Stimulated activated CD8-positive, alpha-beta memory T cell treated with anti-CD3 and anti-CD28 coated beads, Interleukin-2, amount 100 ng/mL, for 1 hour (primary cell): ENCODE data around the gene BARX1.
"Not testable (repeated sequence)": the region's sequence is repeated elsewhere in the genome, so short reads cannot be mapped to it uniquely, and the experiment has no call there.

Source experiments
- DNase-seq, 2 donors: peaks; one replicate each; pipeline ENCODE4 v3.0.0-alpha.2; 2020; ENCODE audit warnings: low read depth in 2 of 2

BARX1 gene

DNA sequence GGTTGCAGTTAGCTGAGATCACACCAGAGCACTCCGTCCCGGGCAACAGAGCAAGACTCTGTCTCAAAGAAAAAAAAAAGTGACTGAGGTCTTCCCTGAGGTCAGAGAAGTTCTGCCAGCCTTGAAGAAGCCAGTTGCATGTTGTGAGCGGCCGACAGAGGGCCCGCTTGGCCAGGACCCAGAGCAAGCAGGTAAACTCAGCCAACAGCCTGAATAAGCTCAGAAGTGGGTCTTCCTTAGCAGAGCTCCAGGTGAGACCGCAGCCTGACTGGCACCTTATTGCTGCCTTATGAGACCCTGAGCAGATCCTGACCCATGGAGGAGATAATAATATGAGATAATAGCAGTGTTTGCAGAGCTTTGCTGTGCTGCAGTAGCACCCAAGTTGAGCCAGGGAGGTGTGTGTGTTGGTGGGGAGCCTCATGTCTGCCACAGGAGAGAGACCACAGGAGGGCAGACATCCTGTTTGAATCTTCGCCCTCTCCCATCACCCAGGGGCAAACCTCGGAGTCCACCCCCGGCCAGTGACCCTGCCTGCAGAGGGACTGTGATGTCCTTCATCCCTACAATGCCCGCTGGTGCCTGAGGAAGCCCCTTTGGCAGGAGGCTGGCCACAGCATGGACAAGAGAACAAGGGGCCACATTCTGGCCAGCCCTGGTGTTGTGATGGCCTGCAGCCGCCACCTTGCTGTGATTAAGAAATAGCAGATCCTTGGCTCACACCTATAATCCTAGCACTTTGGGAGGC is 10.8 kb upstream of the BARX1 start:
- DNase-seq: no peak

DNA sequence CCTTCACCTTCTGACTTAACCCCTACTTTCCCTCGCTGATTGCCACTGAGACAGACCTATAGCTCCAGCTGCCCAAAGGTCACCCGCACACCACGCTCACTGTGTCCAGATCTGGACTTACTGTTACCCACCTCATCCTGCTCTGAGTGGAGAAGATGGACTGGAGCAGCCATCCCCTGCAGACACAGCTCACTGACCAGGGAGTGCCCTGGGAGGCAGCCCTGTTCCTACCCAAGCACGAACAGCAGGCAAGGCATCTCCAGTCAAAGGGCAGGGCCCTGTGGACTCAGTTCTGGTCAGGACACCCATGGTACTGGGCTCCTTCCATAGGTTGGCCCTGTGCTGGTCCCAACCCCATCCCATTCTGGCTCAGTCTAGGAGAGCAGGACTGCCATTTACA is 9.5 kb upstream of the BARX1 start:
- no peak for DNase-seq

DNA sequence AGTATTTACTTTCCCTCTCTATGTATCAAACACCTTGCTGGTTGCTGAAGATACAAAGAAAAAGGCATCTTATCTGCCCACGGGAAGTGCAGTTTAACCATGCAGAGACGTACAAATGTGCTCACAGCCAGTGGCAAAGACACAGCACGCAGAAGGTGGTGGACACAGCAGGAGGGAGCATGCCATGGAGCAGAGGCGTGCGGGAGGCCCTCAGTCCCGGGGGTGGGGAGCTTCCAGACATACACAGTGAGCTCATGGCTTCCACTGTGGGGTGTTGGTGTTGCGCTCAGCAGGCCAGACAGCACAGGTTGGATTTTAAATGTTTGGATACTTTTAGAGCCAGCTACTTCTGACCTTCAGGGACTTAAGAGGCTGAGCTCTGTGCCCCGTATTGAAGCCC is 8.8 kb upstream of the BARX1 start:
- DNase-seq: no peak

DNA sequence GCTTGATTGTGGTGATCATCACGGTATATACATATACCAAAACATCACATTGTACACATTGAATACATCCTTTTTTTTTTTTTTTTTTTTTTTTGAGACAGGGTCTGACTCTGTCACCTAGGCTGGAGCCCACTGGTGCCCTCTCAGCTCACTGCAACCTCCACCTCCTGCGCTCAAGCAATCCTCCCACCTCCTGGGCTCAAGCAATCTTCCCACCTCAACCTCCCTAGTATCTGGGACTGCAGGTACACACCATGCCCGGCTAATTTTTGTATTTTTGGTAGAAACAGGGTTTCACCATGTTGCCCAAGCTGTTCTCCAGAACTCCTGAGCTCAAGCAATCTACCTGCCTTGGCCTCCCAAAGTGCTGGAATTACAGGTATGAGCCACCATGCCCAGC is 8.3 kb upstream of the BARX1 start:
- DNase-seq: not testable (repeated sequence)

DNA sequence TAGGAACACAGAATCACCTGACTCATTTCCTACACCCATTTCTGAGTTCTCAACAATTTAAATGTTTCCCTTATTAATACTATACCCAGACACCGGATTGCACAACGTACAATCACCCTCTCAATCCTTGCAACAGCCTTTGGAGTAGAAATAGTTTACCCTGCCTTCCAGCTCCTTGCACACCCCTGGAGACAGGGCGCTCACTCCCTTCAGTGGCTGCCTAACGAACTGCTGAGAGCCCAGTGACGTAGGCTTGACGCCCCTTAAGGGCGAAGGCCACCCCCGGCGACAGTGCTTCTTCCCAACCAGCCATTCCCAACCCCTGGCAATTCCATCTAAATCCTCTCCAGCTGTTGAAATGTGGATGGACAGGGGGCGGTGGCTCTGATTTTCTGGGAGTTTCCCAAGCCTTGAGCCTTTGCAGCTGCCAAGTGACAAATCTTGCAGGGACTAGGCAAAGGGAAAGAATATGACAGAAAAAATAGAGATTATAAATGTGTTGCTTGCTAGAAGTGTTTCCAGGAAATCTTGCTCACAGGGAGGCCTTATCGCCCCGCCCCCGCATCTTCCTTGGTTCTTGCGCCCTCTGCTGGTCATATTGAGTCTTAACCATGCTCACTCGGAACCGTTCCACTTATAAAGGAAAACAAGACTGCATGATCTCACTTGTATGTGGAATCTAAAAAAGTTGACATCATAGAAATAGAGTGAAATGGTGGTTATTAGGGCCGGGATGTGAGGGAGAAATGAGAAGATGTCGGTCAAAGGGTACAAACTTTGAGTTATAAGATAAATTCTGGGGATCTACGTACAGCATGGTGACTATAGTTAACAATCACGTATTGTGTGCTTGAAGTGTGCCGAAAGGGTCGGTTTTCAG is 7.6 kb upstream of the BARX1 start:
- peak; percentile 56 to 70 for DNase-seq

DNA sequence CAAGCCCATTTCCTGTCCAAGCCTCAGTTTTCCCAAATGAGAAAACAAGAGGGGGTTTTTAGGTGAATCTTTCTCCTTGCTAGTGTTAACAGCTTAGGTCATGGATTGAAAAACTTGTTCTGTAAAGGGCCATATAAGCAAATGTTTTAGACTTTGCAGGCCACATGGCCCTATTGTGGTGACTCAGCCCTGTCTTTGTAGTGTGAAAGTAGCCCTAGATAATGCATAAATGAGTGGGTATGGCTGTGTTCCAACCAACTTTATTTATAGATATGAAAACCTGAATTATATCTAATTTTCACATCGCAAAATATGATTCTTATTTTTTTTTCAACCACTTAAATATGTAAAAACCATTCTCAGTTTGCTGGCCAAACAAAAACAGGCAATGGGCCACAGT is 6.9 kb upstream of the BARX1 start:
- DNase-seq: no peak

DNA sequence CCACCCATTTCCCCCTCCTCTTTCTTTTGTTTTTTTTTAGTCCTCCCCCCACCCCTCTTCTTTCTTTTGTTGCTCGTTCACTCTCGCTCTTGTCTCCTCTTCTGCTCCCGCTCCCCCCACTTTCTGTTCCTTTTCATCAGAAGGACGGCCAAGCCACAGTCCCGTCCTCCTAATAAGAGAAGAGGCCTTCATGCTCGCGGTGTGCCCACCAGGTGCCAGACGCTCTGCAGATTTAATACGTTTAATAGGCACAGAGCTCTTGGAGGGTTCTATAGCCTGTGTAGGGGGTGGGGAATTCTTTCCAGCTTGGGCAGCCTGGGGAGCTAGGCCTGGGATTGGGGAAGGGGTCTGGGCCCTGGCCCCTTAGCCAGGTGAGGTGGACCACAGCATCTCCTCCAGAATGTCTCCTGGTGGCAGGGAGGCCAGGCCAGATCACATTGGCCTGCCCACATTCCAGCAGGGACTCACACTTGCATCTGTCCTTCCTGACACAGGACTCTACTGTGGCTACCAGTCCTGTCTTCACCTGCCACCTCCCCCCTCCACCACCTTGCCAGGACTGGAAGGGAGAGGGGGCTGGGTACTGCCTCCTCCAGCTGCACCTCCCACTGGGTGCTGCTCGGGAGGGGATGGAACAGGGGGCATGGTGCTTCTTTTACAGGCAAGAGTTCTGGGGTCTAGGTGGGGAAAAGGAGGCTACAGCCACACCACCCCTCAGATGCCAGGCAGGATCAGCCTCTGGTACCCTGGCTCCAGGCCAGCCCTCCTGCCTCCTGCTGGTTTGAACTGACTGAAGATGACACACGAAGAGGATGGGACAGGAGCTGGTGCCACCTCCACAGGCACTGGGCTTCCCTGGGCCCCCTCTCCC is 6.1 kb upstream of the BARX1 start:
- no peak for DNase-seq

DNA sequence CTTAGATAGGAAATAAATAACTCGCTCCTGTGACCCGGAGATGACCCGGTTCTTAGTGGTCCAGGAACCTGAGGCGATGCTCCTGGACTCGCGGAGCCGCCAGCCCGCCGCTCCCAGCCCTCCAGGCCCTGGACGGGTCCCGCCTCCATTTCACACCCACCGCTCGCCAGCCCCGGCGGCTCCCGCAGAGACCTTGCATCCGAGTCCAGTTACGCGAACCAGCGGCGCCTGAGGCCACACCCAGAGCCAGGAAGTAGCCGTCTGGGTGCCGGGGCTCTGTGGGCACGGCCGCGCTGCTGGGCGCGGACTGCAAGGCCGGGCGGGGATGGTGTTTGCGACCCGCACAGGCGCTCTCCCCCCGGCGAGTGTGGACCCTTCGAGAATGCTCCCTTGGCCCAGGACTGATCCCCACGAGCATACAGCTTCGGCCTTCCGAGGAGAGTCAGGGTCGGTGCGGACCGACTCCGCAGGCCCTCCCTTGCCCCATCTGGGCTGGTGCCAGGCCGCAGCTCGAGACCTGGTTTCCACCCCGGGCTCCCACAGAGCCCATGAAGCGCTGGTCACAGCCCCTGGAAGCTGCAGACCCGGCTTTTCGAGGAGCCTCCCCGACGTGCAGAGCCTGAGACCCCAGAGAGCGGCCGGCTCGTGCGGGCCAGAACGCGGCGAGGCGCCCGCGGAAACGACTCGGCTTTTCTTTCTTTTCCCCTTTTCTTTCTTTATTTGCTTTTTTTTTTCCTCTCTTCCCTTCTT is 5.2 kb upstream of the BARX1 start:
- DNase-seq: no peak

DNA sequence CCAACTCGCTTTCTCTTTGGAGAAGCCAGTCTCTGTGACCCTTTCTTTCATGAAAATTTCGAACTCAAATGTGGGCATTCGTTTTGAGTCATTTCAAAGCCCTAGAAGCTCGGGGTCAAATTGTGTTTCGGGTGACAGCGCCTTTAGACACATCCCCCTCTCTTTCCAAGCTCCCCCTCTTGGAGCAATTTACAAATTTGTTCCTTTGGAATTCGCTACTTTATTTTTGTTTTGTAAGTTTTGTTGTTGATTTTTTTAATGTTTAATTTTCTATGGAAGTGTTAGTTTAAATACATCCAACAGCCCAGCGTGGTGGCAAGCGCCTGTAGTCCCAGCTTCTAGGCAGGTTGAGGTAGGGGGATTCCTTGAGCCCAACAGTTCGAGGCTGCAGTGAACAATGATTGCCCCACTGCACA is 4.6 kb upstream of the BARX1 start:
- DNase-seq: no peak

DNA sequence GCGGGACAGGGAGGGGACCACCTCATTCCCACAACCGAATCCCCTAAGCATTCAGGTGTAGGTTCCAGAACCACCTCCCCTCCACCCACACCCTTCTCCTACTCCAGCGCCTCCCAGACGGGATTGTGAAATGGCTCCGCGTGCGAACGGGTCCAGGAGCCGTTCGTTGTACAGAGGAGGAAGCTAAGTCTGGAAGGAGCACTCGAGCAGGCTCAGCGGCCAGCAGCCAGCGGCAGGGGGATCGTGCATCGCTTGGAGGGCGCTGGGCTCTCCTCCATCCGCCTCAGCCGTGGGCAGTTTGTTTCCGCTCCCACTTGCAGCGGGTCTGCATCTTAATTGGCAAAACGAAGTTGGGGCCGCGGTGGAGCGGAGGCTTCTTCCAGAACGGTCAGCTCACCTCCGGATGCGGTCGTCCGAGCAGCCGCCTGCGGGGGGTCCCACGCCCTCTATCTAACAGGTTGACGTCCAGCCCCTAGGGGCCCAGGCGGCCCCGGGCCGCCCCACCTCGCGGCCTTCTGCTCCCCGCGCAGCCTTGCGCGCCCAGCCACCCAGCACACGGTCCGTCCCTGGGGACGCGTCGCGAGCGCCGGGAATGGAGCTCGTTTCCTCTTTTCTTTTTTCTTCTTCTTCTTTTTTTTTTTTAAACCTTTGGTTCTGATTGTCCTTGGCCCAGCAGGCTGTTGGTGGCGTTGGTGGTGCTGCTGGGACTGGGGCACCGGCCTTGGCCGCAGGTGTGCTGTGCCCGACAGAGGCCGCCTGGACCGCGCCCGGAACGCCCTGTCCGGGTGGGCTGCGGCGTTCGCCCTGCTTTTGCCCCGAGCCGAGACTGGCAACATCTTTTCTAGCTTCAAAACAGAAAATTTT is 3.9 kb upstream of the BARX1 start:
- DNase-seq: no peak

DNA sequence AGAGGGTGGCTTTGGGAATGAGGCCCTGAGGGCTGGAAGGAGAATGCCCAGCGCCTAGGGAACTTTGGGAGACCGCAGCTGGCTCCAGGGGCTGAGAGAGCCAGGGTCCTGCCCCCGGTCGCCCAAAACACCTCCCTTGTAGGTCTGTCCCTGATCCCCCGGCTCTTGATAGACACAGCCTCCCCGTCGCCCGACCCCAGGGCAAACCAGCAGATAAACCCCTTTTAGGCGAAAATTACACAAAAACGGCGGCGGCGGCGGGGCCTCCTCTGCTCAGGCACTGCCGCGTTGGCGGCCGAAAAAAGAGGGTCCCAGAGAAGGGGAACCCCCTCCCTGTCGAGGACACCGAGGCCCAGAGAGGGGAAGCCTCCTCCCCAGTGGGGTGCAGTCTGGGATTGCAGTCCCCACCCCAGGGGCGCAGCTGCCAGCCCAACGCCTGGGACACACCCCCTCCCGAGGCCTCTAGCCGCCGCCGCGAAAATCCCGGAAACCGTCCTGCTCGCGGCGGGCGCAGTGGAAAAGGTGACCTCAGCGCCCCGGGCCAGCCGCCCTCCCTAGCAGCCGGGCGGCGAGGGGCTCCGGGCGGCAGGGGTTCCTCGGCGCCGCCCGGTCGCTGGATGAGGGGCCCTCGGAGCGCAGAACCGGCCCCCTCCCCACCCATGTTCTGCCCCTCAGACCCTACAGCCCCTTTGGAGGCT is 3.1 kb upstream of the BARX1 start:
- no peak for DNase-seq

DNA sequence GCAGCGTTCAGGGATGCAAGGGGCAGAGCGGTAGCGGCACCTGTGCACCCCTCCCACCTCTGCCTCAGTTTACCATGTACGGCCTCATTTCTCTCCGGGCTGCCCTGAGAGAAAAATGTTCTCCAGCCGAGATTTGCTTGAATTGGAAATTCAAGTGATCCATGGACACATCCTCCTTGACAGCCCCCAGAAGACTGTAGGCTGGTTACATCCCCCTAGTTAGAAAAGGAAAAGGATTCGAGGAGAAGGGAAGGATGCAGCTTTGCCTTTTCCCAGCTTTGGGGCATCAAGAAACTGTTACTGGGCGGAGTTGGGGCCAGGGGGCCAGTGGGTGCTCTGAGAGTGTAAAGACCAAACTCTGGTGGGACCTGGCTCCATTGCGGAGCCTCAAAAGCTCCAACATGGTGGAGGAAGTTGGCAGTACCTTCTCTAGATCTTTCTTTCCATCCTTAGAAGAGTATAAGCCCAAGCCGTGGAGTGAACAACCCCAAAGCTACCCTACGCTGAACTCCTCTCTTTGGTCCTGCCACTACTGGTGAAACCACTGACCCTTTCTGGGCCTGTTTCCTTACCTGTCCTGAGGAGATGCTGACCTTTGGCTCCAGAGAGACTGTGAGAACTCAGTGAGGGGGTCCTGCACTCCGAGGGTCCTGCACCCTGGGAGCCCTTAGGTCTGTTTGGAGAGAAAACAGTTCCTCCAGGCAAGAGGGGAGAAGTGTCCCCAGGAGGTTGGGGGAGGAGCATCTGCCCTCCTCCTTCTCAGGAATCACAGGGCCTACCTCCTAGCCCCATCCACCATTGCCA is 1.0 kb upstream of the BARX1 start:
- no peak for DNase-seq

DNA sequence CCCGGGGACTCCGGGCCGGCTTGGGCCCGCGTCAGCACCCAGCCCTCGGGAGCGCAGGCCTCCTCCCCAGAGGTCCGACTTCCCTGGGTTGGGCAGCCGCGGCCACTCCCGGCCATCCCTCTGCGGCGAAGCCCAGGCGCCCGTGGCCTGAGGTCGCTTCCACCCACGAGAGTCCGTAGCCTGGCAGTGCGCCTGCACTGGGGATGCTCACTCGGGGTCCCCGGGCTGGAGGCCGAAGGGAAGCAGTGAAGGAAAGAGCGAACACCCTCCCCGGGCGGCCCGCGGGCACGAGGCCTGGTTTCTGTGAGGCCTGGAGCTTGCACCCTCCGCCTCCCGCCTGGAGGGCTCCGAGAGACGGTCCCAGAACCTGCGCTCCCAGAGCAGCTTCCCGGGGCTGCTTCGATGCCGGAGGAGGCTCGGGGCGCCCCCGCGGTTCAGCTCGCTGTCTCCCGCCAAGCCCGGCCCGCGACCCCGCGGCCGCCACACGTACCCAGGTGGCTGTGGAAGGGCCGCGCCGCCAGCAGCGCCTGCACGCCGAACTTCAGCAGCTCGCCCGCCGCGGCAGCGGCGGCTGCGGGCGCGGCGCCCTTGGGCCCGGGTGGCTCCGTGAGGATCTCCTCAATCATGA is 607 bp downstream of the BARX1 start:
- DNase-seq: no peak

DNA sequence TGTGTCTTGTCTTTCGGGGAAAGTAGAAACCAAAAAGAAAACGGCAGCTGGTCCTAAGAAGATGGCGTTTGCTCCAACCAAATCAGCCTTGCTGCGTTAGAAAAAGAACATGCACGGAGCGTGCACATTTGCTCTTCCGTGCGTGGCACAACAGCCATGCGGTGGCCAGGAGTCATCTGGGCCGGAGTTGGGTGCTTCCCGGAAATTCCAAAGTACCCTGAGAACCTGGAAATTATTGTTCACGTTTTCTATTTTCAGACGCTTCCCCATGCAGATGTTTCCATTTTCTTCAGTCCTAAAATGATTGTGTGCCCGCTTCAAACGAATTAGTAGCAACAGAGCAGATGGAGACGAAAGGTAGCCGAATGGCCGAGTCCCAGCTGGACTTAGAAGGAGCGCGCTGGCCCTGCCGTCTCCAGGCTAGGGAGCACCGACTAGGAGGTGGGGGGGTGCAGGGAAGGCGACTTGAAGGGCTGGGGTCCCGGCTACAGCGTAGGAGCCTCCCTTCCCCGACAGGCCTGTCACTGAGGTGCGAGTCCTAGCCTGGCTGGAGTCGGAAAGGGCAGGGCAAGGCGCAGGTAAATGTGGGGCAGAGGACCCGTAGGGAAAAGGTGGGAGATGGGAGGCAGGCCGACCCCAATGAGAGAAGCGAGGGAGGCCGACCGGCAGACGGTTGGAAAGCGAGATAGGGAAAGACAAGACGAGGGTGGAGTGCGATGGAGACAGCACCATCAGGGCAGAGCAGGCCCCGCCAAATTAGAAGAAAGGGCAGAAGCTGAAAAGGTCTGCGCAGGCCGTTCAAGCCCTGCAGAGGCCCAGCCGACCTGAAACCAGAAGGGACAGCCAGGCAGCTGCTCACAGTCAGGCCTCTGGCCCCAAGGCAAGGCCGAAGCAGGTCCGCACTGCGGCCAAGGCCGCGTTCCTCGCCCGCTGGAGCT is 1.4 kb downstream of the BARX1 start:
- DNase-seq: no peak

DNA sequence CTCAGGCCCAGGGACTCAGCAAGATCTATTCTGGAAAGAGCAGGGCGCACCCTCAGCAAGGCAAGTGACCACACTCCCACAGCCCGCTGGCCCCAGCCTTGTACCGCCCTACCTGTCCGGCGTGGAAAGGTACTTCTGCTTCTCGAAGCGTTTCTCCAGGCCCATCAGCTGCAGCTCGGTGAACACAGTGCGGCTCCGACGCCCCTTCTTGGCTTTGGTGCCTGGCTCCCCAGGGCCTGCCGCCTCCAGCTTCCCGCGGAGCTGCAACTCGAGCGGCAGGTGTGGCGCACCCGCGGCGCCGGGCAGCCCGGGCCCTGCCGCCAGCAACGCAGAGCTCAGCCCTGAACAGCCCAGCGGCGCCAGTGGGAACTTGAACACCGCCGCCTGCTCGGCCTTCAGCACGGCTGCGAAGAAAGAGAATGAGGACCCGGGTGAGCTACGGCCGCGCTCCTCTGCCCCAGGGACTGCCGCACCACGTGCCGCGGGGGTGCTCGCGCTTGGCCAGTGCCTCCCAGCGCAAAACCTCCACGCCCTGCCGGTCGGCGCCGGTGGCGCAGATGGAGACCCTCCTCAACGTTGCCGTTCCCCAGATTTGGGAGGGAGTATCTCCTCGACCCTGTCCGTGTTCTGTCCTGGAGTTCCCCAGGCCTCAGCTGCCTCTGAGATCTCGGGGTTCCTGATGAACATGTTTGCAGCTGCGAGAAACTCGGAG is 2.2 kb downstream of the BARX1 start:
- no peak for DNase-seq

DNA sequence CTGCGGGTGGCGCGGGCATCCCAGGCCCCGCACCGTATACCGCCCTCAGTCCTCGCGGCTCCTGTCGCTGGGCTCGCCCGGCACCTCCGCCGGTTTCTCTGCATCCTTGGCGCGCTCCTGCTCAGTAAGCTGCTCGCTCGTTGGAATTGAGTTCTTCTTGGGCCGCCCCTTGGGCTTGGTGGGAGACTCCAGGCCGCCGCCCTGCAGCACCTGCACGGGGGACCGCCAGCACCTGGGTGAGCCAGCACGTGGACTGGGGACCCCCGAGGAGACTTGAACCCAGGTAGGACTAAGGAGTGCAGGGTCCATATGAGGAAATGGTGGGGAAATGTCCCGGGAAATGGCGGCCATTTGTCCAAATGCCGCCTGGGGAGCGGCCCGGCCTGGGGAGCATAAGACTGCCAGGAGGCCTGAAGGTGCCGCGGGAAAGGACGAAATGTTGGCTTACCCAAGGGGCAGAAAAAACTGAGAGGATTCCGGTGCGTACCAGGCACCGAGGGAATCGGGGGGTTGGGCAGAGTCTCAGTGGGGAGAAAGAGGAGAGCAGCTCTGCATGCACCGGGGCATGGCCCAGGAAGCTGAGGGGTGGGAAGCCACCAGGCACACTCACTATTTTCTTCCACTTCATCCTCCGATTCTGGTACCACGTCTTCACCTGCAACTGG is 2.9 kb downstream of the BARX1 start:
- DNase-seq: no peak
